ENCODE data around the gene NECAP2.
A peak's percentile ranks its signal among the peaks of the same experiment; 100 is the strongest.
"Not testable (repeated sequence)": the region's sequence is repeated elsewhere in the genome, so short reads cannot be mapped to it uniquely, and the experiment has no call there.

Gene NECAP2

GRCh38 chr1:16493731-16494130 is 53.2 kb downstream of the NECAP2 start:
- H3K36me3 ChIP-seq (ENCODE audit: control insufficient read depth in 1 of 2, insufficient read depth in 2 of 2, low read length in 2 of 2), result peaks cover 10 to 11% of the 10 kb centered on the region in 2 experiments
- WGBS (ENCODE audit: extremely low coverage, insufficient coverage, insufficient read length), result no CpG with 5 or more reads among the region's 9 CpGs
- H4K8ac ChIP-seq (ENCODE audit: low read depth, low read length); H3K4me1 ChIP-seq (ENCODE audit: control insufficient read depth in 1 of 2, insufficient read depth in 2 of 2, low read length in 2 of 2); H3K27ac ChIP-seq (ENCODE audit: low read depth, low read length); H3K4me3 ChIP-seq (ENCODE audit: low read depth, low read length); H2AK5ac ChIP-seq (ENCODE audit: low read length); DNase-seq; H3K79me1 ChIP-seq (ENCODE audit: low read length); H2BK120ac ChIP-seq (ENCODE audit: insufficient read depth, low read length, poor library complexity); H2BK5ac ChIP-seq (ENCODE audit: low read depth, low read length, poor library complexity); H2AFZ ChIP-seq (ENCODE audit: insufficient read depth, low read length, poor library complexity); H3K18ac ChIP-seq (ENCODE audit: low read length); H3K27me3 ChIP-seq (ENCODE audit: insufficient read depth, low read length); H3K79me2 ChIP-seq (ENCODE audit: control insufficient read depth, insufficient read depth, low read length, poor library complexity); H3K9me3 ChIP-seq (ENCODE audit: insufficient read depth, low read depth, low read length); H3K4ac ChIP-seq (ENCODE audit: low read depth, low read length); H4K12ac ChIP-seq (ENCODE audit: low read depth, low read length); H3K23ac ChIP-seq (ENCODE audit: low read length); H3K9ac ChIP-seq (ENCODE audit: low read length); H3K14ac ChIP-seq (ENCODE audit: low read length); H2BK12ac ChIP-seq (ENCODE audit: low read length); H3K4me2 ChIP-seq (ENCODE audit: low read length); H4K91ac ChIP-seq (ENCODE audit: low read depth, low read length): not testable (repeated sequence)

DNA sequence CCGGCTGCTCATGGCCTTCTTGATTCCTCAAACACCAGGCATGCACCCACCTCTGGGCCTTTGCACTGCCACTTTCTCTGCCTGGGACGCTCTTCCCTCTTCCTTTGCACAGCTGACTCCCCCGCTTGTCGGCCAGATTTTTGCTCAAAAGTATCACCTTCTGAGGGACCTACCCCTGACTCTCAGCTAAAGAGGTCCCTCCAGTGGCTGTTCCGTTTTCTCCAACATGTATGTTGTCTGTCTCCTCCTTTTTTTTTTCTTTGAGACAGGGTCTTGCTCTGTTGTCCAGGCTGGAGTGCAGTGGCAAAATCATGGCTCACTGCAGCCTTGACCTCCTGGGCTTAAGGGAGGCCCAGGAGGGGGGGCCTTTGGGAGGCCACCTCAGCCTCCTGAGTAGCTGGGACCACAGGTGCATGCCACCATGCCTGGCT is 57.0 kb downstream of the NECAP2 start:
- H2AFZ ChIP-seq (ENCODE audit: insufficient read depth, low read length, poor library complexity); H2BK5ac ChIP-seq (ENCODE audit: low read depth, low read length, poor library complexity); H2BK120ac ChIP-seq (ENCODE audit: insufficient read depth, low read length, poor library complexity); H3K4ac ChIP-seq (ENCODE audit: low read depth, low read length); H4K12ac ChIP-seq (ENCODE audit: low read depth, low read length); H3K79me2 ChIP-seq (ENCODE audit: control insufficient read depth, insufficient read depth, low read length, poor library complexity); H3K9ac ChIP-seq (ENCODE audit: low read length); H3K23ac ChIP-seq (ENCODE audit: low read length); H4K8ac ChIP-seq (ENCODE audit: low read depth, low read length); H3K27ac ChIP-seq (ENCODE audit: low read depth, low read length); H4K91ac ChIP-seq (ENCODE audit: low read depth, low read length); H3K18ac ChIP-seq (ENCODE audit: low read length); H3K36me3 ChIP-seq (ENCODE audit: control insufficient read depth in 1 of 2, insufficient read depth in 2 of 2, low read length in 2 of 2); H2AK5ac ChIP-seq (ENCODE audit: low read length); H3K14ac ChIP-seq (ENCODE audit: low read length); H3K4me3 ChIP-seq (ENCODE audit: low read depth, low read length); H3K27me3 ChIP-seq (ENCODE audit: insufficient read depth, low read length); H3K79me1 ChIP-seq (ENCODE audit: low read length); H3K4me2 ChIP-seq (ENCODE audit: low read length); H3K4me1 ChIP-seq (ENCODE audit: control insufficient read depth in 1 of 2, insufficient read depth in 2 of 2, low read length in 2 of 2); H3K9me3 ChIP-seq (ENCODE audit: insufficient read depth, low read depth, low read length); H2BK12ac ChIP-seq (ENCODE audit: low read length): not testable (repeated sequence)
- WGBS (ENCODE audit: extremely low coverage, insufficient coverage, insufficient read length), result no CpG with 5 or more reads among the region's 5 CpGs
- peak in 1 of 2 donors; percentile 20 for DNase-seq

- WGBS (ENCODE audit: extremely low coverage, insufficient coverage, insufficient read length), result no CpG with 5 or more reads among the region's 10 CpGs
- not testable (repeated sequence) for H3K4me1 ChIP-seq (ENCODE audit: control insufficient read depth in 1 of 2, insufficient read depth in 2 of 2, low read length in 2 of 2); H3K23ac ChIP-seq (ENCODE audit: low read length); H4K12ac ChIP-seq (ENCODE audit: low read depth, low read length); H2BK5ac ChIP-seq (ENCODE audit: low read depth, low read length, poor library complexity); H2BK120ac ChIP-seq (ENCODE audit: insufficient read depth, low read length, poor library complexity); H3K18ac ChIP-seq (ENCODE audit: low read length); H3K27ac ChIP-seq (ENCODE audit: low read depth, low read length); H2BK12ac ChIP-seq (ENCODE audit: low read length); H4K91ac ChIP-seq (ENCODE audit: low read depth, low read length); H3K79me2 ChIP-seq (ENCODE audit: control insufficient read depth, insufficient read depth, low read length, poor library complexity); H3K27me3 ChIP-seq (ENCODE audit: insufficient read depth, low read length); H3K79me1 ChIP-seq (ENCODE audit: low read length); H2AFZ ChIP-seq (ENCODE audit: insufficient read depth, low read length, poor library complexity); H3K4ac ChIP-seq (ENCODE audit: low read depth, low read length); H3K9me3 ChIP-seq (ENCODE audit: insufficient read depth, low read depth, low read length); H3K36me3 ChIP-seq (ENCODE audit: control insufficient read depth in 1 of 2, insufficient read depth in 2 of 2, low read length in 2 of 2); DNase-seq; H3K4me3 ChIP-seq (ENCODE audit: low read depth, low read length); H4K8ac ChIP-seq (ENCODE audit: low read depth, low read length); H3K14ac ChIP-seq (ENCODE audit: low read length); H2AK5ac ChIP-seq (ENCODE audit: low read length); H3K9ac ChIP-seq (ENCODE audit: low read length)
- H3K4me2 ChIP-seq (ENCODE audit: low read length), result peak overlapping the region; percentile 96
Observed at GRCh38 chr1:16498047-16498446, 57.5 kb downstream of the NECAP2 start.

DNA sequence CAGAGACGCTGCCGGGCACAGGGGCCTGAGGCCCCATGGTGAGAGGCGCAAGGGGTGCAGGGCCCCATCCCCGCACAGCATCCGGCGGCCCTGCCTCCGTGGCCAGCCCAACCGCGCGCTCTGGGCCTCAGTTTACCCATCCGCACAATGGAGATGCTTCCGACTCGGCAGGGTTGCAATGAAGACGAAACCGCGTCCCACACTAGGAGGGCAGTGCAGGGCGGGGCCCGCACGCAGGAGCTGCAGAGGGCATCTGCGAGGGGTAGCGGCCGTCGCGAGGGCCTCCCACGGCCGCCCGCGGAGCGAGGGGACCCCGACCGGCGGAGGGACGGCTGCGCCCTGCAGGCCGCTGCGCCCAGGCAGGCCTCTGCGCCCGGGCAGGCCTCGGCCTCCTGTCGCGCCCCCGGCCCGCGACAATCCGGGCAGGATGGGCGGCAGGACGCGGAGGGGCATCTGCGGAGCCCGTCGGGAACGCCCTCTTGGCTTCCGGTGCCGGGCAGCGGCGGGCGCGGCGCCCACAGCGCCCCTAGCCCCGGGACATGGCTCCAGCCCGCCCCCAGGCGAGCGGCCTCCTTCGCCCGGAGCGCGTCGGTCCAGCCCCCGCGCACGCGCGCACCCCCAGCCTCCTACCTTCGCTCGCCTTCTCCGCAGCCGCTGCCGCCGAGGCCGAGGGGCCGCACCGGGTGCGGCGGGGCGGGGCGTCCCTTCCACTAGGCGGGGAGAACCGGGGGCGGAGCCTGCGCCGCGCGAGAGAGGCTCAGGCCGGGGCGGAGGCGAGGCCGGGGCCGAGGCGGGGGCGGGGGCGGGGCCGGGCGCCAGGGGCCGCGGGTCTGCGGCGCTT is 58.3 kb downstream of the NECAP2 start:
- Histone ChIP-seq H3K27ac (ENCODE audit: low read depth, low read length) (no peak overlapping the region), H3K18ac (ENCODE audit: low read length) (peak overlapping the region; percentile 45), H3K27me3 (ENCODE audit: insufficient read depth, low read length) (no peaks in the 10 kb centered on the region), H2AFZ (ENCODE audit: insufficient read depth, low read length, poor library complexity) (peak overlapping the region; percentile 80), H2BK120ac (ENCODE audit: insufficient read depth, low read length, poor library complexity) (peak overlapping the region; percentile 85), H3K4ac (ENCODE audit: low read depth, low read length) (peak overlapping the region; percentile 8), H3K14ac (ENCODE audit: low read length) (peak overlapping the region; percentile 41), H2BK5ac (ENCODE audit: low read depth, low read length, poor library complexity) (peak overlapping the region; percentile 31), H3K9ac (ENCODE audit: low read length) (peak overlapping the region; percentile 77), H3K36me3 (ENCODE audit: control insufficient read depth in 1 of 2, insufficient read depth in 2 of 2, low read length in 2 of 2) (no peaks in the 10 kb centered on the region), H3K4me3 (ENCODE audit: low read depth, low read length) (peak overlapping the region; percentile 78), H4K8ac (ENCODE audit: low read depth, low read length) (peak overlapping the region; percentile 71), H3K79me2 (ENCODE audit: control insufficient read depth, insufficient read depth, low read length, poor library complexity) (peaks cover 8% of the 10 kb centered on the region), H3K79me1 (ENCODE audit: low read length) (peaks cover 10% of the 10 kb centered on the region), H3K4me1 (ENCODE audit: control insufficient read depth in 1 of 2, insufficient read depth in 2 of 2, low read length in 2 of 2) (peaks cover 0 to 3% of the 10 kb centered on the region in 2 experiments), H4K91ac (ENCODE audit: low read depth, low read length) (peak overlapping the region; percentile 88), H4K12ac (ENCODE audit: low read depth, low read length) (peak overlapping the region; percentile 86), H2AK5ac (ENCODE audit: low read length) (peak overlapping the region; percentile 95), H3K23ac (ENCODE audit: low read length) (no peak overlapping the region), H3K9me3 (ENCODE audit: insufficient read depth, low read depth, low read length) (no peaks in the 10 kb centered on the region), H2BK12ac (ENCODE audit: low read length) (no peak overlapping the region), H3K4me2 (ENCODE audit: low read length) (peak overlapping the region; percentile 96)
- WGBS (ENCODE audit: extremely low coverage, insufficient coverage, insufficient read length), result no CpG with 5 or more reads among the region's 108 CpGs
- DNase-seq, result peak; percentile 83 to 92

Data from trophoblast cell (in vitro differentiated cells and primary cell).